Spleen (tissue), 11 donors: ENCODE data around the gene HERPUD2. TPM values are rescaled to one million over a fixed set of nuclear protein-coding genes. Genes with fewer than 3 reads are reported as not detected.
"Not testable (repeated sequence)": the region's sequence is repeated elsewhere in the genome, so short reads cannot be mapped to it uniquely, and the experiment has no call there.

Source experiments
- DNase-seq: peaks from one replicate; pipeline ENCODE4 v3.0.0-alpha.2; 2020
- H3K27ac ChIP-seq, 8 donors: fragments of 200-600 bp; sonication (generic) in 7 of 8; 1 replicate in 4 of 8; 2 replicates in 4 of 8; pipeline versions ENCODE4 v1.5.0 to v1.8.0; 2016 to 2021; ENCODE audit warnings: inconsistent platforms in 4 of 8, mild to moderate bottlenecking in 4 of 8, moderate library complexity in 1 of 8
- H3K27me3 ChIP-seq, 7 donors: fragments of 200-600 bp; sonication (generic) in 6 of 7; replicated peaks in 1 of 7; 1 replicate in 4 of 7; 2 replicates in 3 of 7; pipeline versions ENCODE4 v1.5.0 to v1.8.0; 2016 to 2021; ENCODE audit warnings: inconsistent platforms in 3 of 7, mild to moderate bottlenecking in 1 of 7
- H3K36me3 ChIP-seq, 6 donors: fragments of 200-600 bp; sonication (generic) in 5 of 6; 1 replicate in 4 of 6; 2 replicates in 2 of 6; pipeline versions ENCODE4 v1.5.0 to v1.8.0; 2016 to 2021; ENCODE audit warnings: inconsistent platforms in 2 of 6
- H3K4me1 ChIP-seq, 6 donors: fragments of 200-600 bp; sonication (generic) in 5 of 6; 1 replicate in 3 of 6; 2 replicates in 3 of 6; pipeline versions ENCODE4 v1.5.0 to v1.8.0; 2016 to 2021; ENCODE audit warnings: inconsistent platforms in 3 of 6
- H3K4me3 ChIP-seq, 8 donors: fragments of 200-600 bp; sonication (generic) in 7 of 8; 1 replicate in 4 of 8; 2 replicates in 4 of 8; pipeline versions ENCODE4 v1.5.0 to v1.8.0; 2016 to 2021; ENCODE audit warnings: inconsistent platforms in 4 of 8, mild to moderate bottlenecking in 4 of 8, moderate library complexity in 2 of 8
- H3K9me3 ChIP-seq, 8 donors: fragments of 200-600 bp; sonication (generic) in 7 of 8; 1 replicate in 4 of 8; 2 replicates in 4 of 8; pipeline versions ENCODE4 v1.5.0 to v1.8.0; 2016 to 2021; ENCODE audit warnings: inconsistent platforms in 4 of 8
- CTCF ChIP-seq, 11 experiments: fragments of 200-600 bp in 7 of 11; fragments of 450-650 bp in 4 of 11; sonication (generic) in 4 of 11; IDR thresholded peaks in 8 of 11; conservative IDR thresholded peaks in 3 of 11; 1 replicate in 7 of 11; 2 replicates in 4 of 11; pipeline versions ENCODE4 v1.4.0 to v1.8.0; 2016 to 2021; ENCODE audit warnings: antibody characterized with exemption in 11 of 11, inconsistent platforms in 4 of 11, mild to moderate bottlenecking in 1 of 11
- POLR2A ChIP-seq, 3 donors: fragments of 450-650 bp; IDR thresholded peaks; one replicate each; pipeline ENCODE4 v1.5.1; 2017; ENCODE audit warnings: antibody characterized with exemption in 3 of 3, mild to moderate bottlenecking in 1 of 3
- POLR2AphosphoS5 ChIP-seq, 3 donors: sonication (generic); formaldehyde crosslinking; IDR thresholded peaks; one replicate each; pipeline ENCODE4 v1.5.1; 2017; ENCODE audit warnings: antibody characterized with exemption in 3 of 3
- WGBS, 5 donors: extraction: QIAGEN DNeasy Blood & Tissue Kit in 3 of 5; methylation state at CpG; one replicate each; pipeline versions ENCODE4 v1.1.5 to v1.1.7; 2013 to 2018; 5-methylcytosine and 5-hydroxymethylcytosine counted together
- intact Hi-C: fragments of 100-400 bp; cut with DNase I; formaldehyde crosslinking; loops from one replicate; pipeline ENCODE4 v1.15.0; 2023; ENCODE audit warnings: low total_unique reads
- polyA plus RNA-seq, 3 donors: library from polyadenylated mRNA; stranded (reverse); fragments of 200-250 nt; gene quantifications; one replicate each; pipeline ENCODE4 v1.2.1, GENCODE V29; 2013
- total RNA-seq, 7 donors: library from RNA; depleted of rRNA in 3 of 7; stranded (reverse); fragments of >200 nt in 3 of 7; fragmentation: NEBNext Ultra II Directional in 4 of 7; extraction: Animal tissue kit (Norgen Biotek cat#: 25700) in 4 of 7; gene quantifications; one replicate each; pipeline versions ENCODE4 v1.1.0 to v1.2.1, GENCODE V29; 2016 to 2021
- donor health status: healthy with polysubstance abuse.
- donor health status: DM: no; HTN: no; CAD: no; lungs with moderate emphysema.
- donor health status: DM: no; HTN: no; CAD: no.
- donor health status: Bipolar disorder and iron deficiency.
- donor health status: healthy.
- donor health status: DM: no; HTN: no; CAD: no.
- donor health status: DM: yes; HTN: yes; CAD: no.

Gene HERPUD2
- total and polyA plus RNA-seq, 10 donors: 11.1 to 46.6 (median 31.7) TPM

- 80 to 98% (median 96%) methylated on average over 2 of the region's 2 CpGs for WGBS, 5 donors
- intact Hi-C loops: no loop called here
- DNase-seq: no peak
- Histone ChIP-seq H3K27ac (no peak overlapping the region), H3K27me3 (no peaks in the 10 kb centered on the region), H3K36me3 (peaks cover 0 to 44% (median 7%) of the 10 kb centered on the region in 6 donors), H3K9me3 (peaks cover 0 to 22% (median 12%) of the 10 kb centered on the region in 8 donors), H3K4me1 (peaks cover 0 to 20% (median 0%) of the 10 kb centered on the region in 6 donors), H3K4me3 (no peak overlapping the region)
- no peak for TF ChIP-seq CTCF (IDR thresholded peaks at IDR 0.05 in 8 of 11, conservative IDR thresholded peaks at IDR 0.05 in 3 of 11)
- TF ChIP-seq POLR2AphosphoS5 (IDR thresholded peaks at IDR 0.05): no peak
- no peak for TF ChIP-seq POLR2A (IDR thresholded peaks at IDR 0.05)
Observed at GRCh38 chr7:35657125-35657524, 37.8 kb downstream of the HERPUD2 start.

- 96 to 100% (median 98%) methylated on average over 3 of the region's 3 CpGs for WGBS, 5 donors
- H3K4me3 ChIP-seq, intact Hi-C loops, H3K27me3 ChIP-seq, DNase-seq, H3K27ac ChIP-seq: not testable (repeated sequence)
- Histone ChIP-seq H3K9me3 (peaks cover 0 to 20% (median 15%) of the 10 kb centered on the region in 8 donors), H3K4me1 (peaks cover 0 to 30% (median 5%) of the 10 kb centered on the region in 6 donors), H3K36me3 (peaks cover 0 to 69% (median 7%) of the 10 kb centered on the region in 6 donors)
Observed at GRCh38 chr7:35654558-35654957, 40.4 kb downstream of the HERPUD2 start.

- Histone ChIP-seq H3K4me1 (peaks cover 4 to 48% (median 22%) of the 10 kb centered on the region in 6 donors), H3K27ac (peak overlapping the region in 1 of 8 donors; percentile 30), H3K4me3 (no peak overlapping the region), H3K27me3 (no peaks in the 10 kb centered on the region), H3K9me3 (peaks cover 0 to 20% (median 15%) of the 10 kb centered on the region in 8 donors), H3K36me3 (peaks cover 0 to 62% (median 5%) of the 10 kb centered on the region in 6 donors)
- TF ChIP-seq POLR2AphosphoS5 (IDR thresholded peaks at IDR 0.05): peak in 1 of 3 donors; percentile 10
- TF ChIP-seq POLR2A (IDR thresholded peaks at IDR 0.05): no peak
- TF ChIP-seq CTCF (IDR thresholded peaks at IDR 0.05 in 8 of 11, conservative IDR thresholded peaks at IDR 0.05 in 3 of 11): no peak
- WGBS, 5 donors: 66 to 87% (median 82%) methylated on average over 5 of the region's 5 CpGs
- intact Hi-C loops: no loop called here
- DNase-seq: peak; percentile 56
Observed at GRCh38 chr7:35652124-35652523, 42.8 kb downstream of the HERPUD2 start.

GRCh38 chr7:35650751-35651150, 44.2 kb downstream of the HERPUD2 start:
- WGBS, 5 donors: 80 to 100% (median 99%) methylated on average over 1 to 4 of the region's 4 CpGs
- Histone ChIP-seq H3K27ac (no peak overlapping the region), H3K4me3 (no peak overlapping the region), H3K27me3 (no peaks in the 10 kb centered on the region), H3K4me1 (peaks cover 14 to 62% (median 34%) of the 10 kb centered on the region in 6 donors), H3K9me3 (peaks cover 0 to 20% (median 14%) of the 10 kb centered on the region in 8 donors), H3K36me3 (peaks cover 0 to 51% (median under 1%) of the 10 kb centered on the region in 6 donors)
- DNase-seq: peak; percentile 47
- TF ChIP-seq CTCF (IDR thresholded peaks at IDR 0.05 in 8 of 11, conservative IDR thresholded peaks at IDR 0.05 in 3 of 11) (no peak), POLR2AphosphoS5 (IDR thresholded peaks at IDR 0.05) (no peak), POLR2A (IDR thresholded peaks at IDR 0.05) (no peak)
- intact Hi-C loops: no loop called here
